Right atrium auricular region (tissue), 2 donors: ENCODE measurements around the gene FAF1. TPM values are rescaled to one million over a fixed set of nuclear protein-coding genes. Genes with fewer than 3 reads are reported as not detected.

ENCODE experiments used
- DNase-seq: peaks from one replicate; pipeline ENCODE4 v3.0.0-alpha.2; 2019; ENCODE audit warnings: low spot score
- H3K27ac ChIP-seq, 2 donors: fragments of 200-600 bp; sonication (generic); 1 replicate in 1 of 2; 2 replicates in 1 of 2; pipeline ENCODE4 v1.5.1; 2016 to 2019
- H3K27me3 ChIP-seq, 2 donors: fragments of 200-600 bp; sonication (generic); one replicate each; pipeline versions ENCODE4 v1.5.1 to v1.6.0; 2017 to 2019
- H3K36me3 ChIP-seq: fragments of 200-600 bp; sonication (generic); one replicate; pipeline ENCODE4 v1.5.1; 2016
- H3K4me1 ChIP-seq, 2 donors: fragments of 200-600 bp; sonication (generic); one replicate each; pipeline versions ENCODE4 v1.5.1 to v1.6.0; 2017 to 2019
- H3K4me3 ChIP-seq, 2 donors: fragments of 200-600 bp; sonication (generic); 1 replicate in 1 of 2; 2 replicates in 1 of 2; pipeline ENCODE4 v1.5.1; 2017 to 2019; ENCODE audit warnings: mild to moderate bottlenecking in 1 of 2, moderate library complexity in 1 of 2
- H3K9me3 ChIP-seq, 2 donors: fragments of 200-600 bp; sonication (generic); one replicate each; pipeline ENCODE4 v1.5.1; 2019
- CTCF ChIP-seq, 2 donors: fragments of 200-600 bp; sonication (generic); IDR thresholded peaks; one replicate each; pipeline ENCODE4 v1.5.1; 2019; ENCODE audit warnings: antibody characterized with exemption in 2 of 2
- total RNA-seq, 2 donors: library from RNA; depleted of rRNA; stranded (reverse); fragments of >200 nt; gene quantifications; one replicate each; pipeline ENCODE4 v1.1.0, GENCODE V29; 2016

The FAF1 gene
- total RNA-seq, 2 donors from 2014 or later: 36.1 to 68.8 TPM

GRCh38 chr1:50458507-50458906, 501.6 kb downstream of the FAF1 start:
- no peak for DNase-seq
- no peak for TF ChIP-seq CTCF (IDR thresholded peaks at IDR 0.05)
- H3K27ac ChIP-seq: no peak overlapping the region
- H3K36me3 ChIP-seq: no peaks in the 10 kb centered on the region
- H3K9me3 ChIP-seq: no peaks in the 10 kb centered on the region
- H3K4me3 ChIP-seq: no peak overlapping the region
- no peaks in the 10 kb centered on the region for H3K4me1 ChIP-seq
- H3K27me3 ChIP-seq: no peaks in the 10 kb centered on the region

GRCh38 chr1:50454911-50455310, 505.2 kb downstream of the FAF1 start:
- no peak for DNase-seq
- no peak for TF ChIP-seq CTCF (IDR thresholded peaks at IDR 0.05)
- no peak overlapping the region for H3K27ac ChIP-seq
- H3K27me3 ChIP-seq: no peaks in the 10 kb centered on the region
- no peaks in the 10 kb centered on the region for H3K9me3 ChIP-seq
- H3K4me3 ChIP-seq: no peak overlapping the region
- no peaks in the 10 kb centered on the region for H3K4me1 ChIP-seq
- H3K36me3 ChIP-seq: no peaks in the 10 kb centered on the region

GRCh38 chr1:50453266-50453665, 506.8 kb downstream of the FAF1 start:
- DNase-seq: no peak
- TF ChIP-seq CTCF (IDR thresholded peaks at IDR 0.05): no peak
- no peaks in the 10 kb centered on the region for H3K27me3 ChIP-seq
- no peaks in the 10 kb centered on the region for H3K36me3 ChIP-seq
- no peaks in the 10 kb centered on the region for H3K9me3 ChIP-seq
- no peaks in the 10 kb centered on the region for H3K4me1 ChIP-seq
- no peak overlapping the region for H3K4me3 ChIP-seq
- H3K27ac ChIP-seq: no peak overlapping the region

GRCh38 chr1:50452700-50453099, 507.4 kb downstream of the FAF1 start:
- H3K4me3 ChIP-seq: no peak overlapping the region
- no peaks in the 10 kb centered on the region for H3K27me3 ChIP-seq
- H3K4me1 ChIP-seq: no peaks in the 10 kb centered on the region
- TF ChIP-seq CTCF (IDR thresholded peaks at IDR 0.05): no peak
- no peaks in the 10 kb centered on the region for H3K9me3 ChIP-seq
- H3K27ac ChIP-seq: no peak overlapping the region
- no peak for DNase-seq
- no peaks in the 10 kb centered on the region for H3K36me3 ChIP-seq

- Histone ChIP-seq H3K36me3 (no peaks in the 10 kb centered on the region), H3K27ac (no peak overlapping the region), H3K4me1 (no peaks in the 10 kb centered on the region), H3K4me3 (no peak overlapping the region), H3K27me3 (no peaks in the 10 kb centered on the region), H3K9me3 (no peaks in the 10 kb centered on the region)
- no peak for DNase-seq
- TF ChIP-seq CTCF (IDR thresholded peaks at IDR 0.05): no peak
Observed at GRCh38 chr1:50450861-50451653, 509.0 kb downstream of the FAF1 start.

GRCh38 chr1:50447961-50448360, 512.1 kb downstream of the FAF1 start:
- Histone ChIP-seq H3K36me3 (no peaks in the 10 kb centered on the region), H3K27ac (no peak overlapping the region), H3K9me3 (no peaks in the 10 kb centered on the region), H3K4me1 (no peaks in the 10 kb centered on the region), H3K4me3 (no peak overlapping the region), H3K27me3 (no peaks in the 10 kb centered on the region)
- no peak for DNase-seq
- TF ChIP-seq CTCF (IDR thresholded peaks at IDR 0.05): no peak
